Gastrocnemius medialis (tissue), 4 donors: ENCODE results near the gene PTPRN2. TPM values are rescaled to one million over a fixed set of nuclear protein-coding genes. Genes with fewer than 3 reads are reported as not detected.

ENCODE experiments used
- ATAC-seq, 2 donors: fragments of 150-250 bp; one replicate each; pipeline ENCODE4 v1.9.1; 2016
- DNase-seq, 2 donors: peaks; one replicate each; pipeline ENCODE4 v3.0.0-alpha.2; 2019
- H3K27ac ChIP-seq, 4 donors: fragments of 200-600 bp; sonication (generic); 1 replicate in 1 of 4; 2 replicates in 3 of 4; pipeline ENCODE4 v1.5.1; 2016 to 2018; ENCODE audit warnings: mild to moderate bottlenecking in 2 of 4, moderate library complexity in 1 of 4
- H3K27me3 ChIP-seq, 3 donors: fragments of 200-600 bp; sonication (generic) in 2 of 3; 1 replicate in 1 of 3; 2 replicates in 2 of 3; pipeline versions ENCODE4 v1.5.1 to v1.6.0; 2016 to 2019; ENCODE audit warnings: mild to moderate bottlenecking in 1 of 3, moderate library complexity in 1 of 3
- H3K36me3 ChIP-seq, 2 donors: fragments of 200-600 bp; sonication (generic) in 1 of 2; one replicate each; pipeline ENCODE4 v1.5.1; 2017 to 2018
- H3K4me1 ChIP-seq, 2 donors: fragments of 200-600 bp; sonication (generic) in 1 of 2; one replicate each; pipeline ENCODE4 v1.5.1; 2016 to 2017; ENCODE audit warnings: mild to moderate bottlenecking in 2 of 2
- H3K4me3 ChIP-seq, 4 donors: fragments of 200-600 bp; sonication (generic) in 3 of 4; 1 replicate in 1 of 4; 2 replicates in 3 of 4; pipeline ENCODE4 v1.5.1; 2016 to 2019; ENCODE audit warnings: mild to moderate bottlenecking in 2 of 4
- H3K9me3 ChIP-seq, 3 donors: fragments of 200-600 bp; sonication (generic) in 2 of 3; 1 replicate in 1 of 3; 2 replicates in 2 of 3; pipeline ENCODE4 v1.5.1; 2016 to 2019
- POLR2A ChIP-seq, 2 donors: fragments of 450-650 bp; IDR thresholded peaks; one replicate each; pipeline ENCODE4 v1.6.1; 2017; ENCODE audit warnings: antibody characterized with exemption in 2 of 2, mild to moderate bottlenecking in 2 of 2, moderate library complexity in 2 of 2
- in situ Hi-C, 4 donors: fragments of 200-750 bp; cut with MboI; loops; one replicate each; pipeline versions ENCODE4 v1.15.0 to v1.8.0; 2017; ENCODE audit warnings: low sequenced_read_pairs in 4 of 4
- intact Hi-C: fragments of 100-400 bp; cut with DNase I; formaldehyde crosslinking; loops from one replicate; pipeline ENCODE4 v1.15.1; 2023; ENCODE audit warnings: low total_unique reads
- total RNA-seq, 4 donors: library from RNA; depleted of rRNA; stranded (reverse); fragments of >200 nt; gene quantifications; one replicate each; pipeline versions ENCODE4 v1.1.0 to v1.2.3, GENCODE V29; 2016
- TF ChIP-seq, protein P1 (sequence below), 5 experiments: fragments of 450-650 bp in 3 of 5; fragments of 200-600 bp in 2 of 5; sonication (generic) in 2 of 5; IDR thresholded peaks in 4 of 5; conservative IDR thresholded peaks in 1 of 5; 1 replicate in 4 of 5; 2 replicates in 1 of 5; pipeline ENCODE4 v1.5.1; 2016 to 2019; ENCODE audit warnings: antibody characterized with exemption in 5 of 5, mild to moderate bottlenecking in 3 of 5, moderate library complexity in 3 of 5

The PTPRN2 gene
- total RNA-seq, 4 donors from 2014 or later, result 0.66 to 0.85 (median 0.81) TPM

- no peaks in the 10 kb centered on the region for H3K9me3 ChIP-seq
- H3K27ac ChIP-seq, result no peak overlapping the region
- no peaks in the 10 kb centered on the region for H3K36me3 ChIP-seq
- TF ChIP-seq, protein P1, sequence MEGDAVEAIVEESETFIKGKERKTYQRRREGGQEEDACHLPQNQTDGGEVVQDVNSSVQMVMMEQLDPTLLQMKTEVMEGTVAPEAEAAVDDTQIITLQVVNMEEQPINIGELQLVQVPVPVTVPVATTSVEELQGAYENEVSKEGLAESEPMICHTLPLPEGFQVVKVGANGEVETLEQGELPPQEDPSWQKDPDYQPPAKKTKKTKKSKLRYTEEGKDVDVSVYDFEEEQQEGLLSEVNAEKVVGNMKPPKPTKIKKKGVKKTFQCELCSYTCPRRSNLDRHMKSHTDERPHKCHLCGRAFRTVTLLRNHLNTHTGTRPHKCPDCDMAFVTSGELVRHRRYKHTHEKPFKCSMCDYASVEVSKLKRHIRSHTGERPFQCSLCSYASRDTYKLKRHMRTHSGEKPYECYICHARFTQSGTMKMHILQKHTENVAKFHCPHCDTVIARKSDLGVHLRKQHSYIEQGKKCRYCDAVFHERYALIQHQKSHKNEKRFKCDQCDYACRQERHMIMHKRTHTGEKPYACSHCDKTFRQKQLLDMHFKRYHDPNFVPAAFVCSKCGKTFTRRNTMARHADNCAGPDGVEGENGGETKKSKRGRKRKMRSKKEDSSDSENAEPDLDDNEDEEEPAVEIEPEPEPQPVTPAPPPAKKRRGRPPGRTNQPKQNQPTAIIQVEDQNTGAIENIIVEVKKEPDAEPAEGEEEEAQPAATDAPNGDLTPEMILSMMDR (IDR thresholded peaks at IDR 0.05 in 4 of 5, conservative IDR thresholded peaks at IDR 0.05 in 1 of 5), result no peak
- TF ChIP-seq POLR2A (IDR thresholded peaks at IDR 0.05), result no peak
- ATAC-seq, result no peak
- peaks cover 0 to 16% (median 0%) of the 10 kb centered on the region in 3 donors for H3K27me3 ChIP-seq
- DNase-seq, result no peak
- H3K4me1 ChIP-seq, result no peaks in the 10 kb centered on the region
- in situ Hi-C loops (no loop called here), intact Hi-C loops (no loop called here)
- H3K4me3 ChIP-seq, result no peak overlapping the region
Observed at GRCh38 chr7:157514746-157515145, 1072.9 kb downstream of the PTPRN2 start.

DNA sequence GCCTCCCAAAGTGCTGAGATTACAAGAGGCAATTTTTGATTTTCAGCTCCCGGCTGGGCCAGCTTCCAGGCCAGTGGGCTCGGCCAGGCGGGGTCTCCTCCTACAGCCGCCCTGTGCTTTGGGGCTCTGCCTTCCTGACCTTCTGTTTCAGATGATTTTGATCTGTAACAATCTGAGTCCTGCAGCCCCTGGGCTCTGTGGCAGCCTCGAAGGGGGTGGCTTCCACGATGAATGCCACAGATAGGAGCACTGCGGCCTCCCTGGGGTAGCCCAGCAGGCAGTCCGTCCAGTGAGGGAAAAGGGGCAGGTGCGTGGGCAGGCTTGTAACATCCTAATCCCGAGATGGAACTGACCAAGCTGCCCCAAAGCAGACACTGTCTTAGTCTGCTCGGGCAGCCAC is 1073.3 kb downstream of the PTPRN2 start:
- Histone ChIP-seq H3K27ac (no peak overlapping the region), H3K27me3 (peaks cover 0 to 16% (median 0%) of the 10 kb centered on the region in 3 donors), H3K9me3 (no peaks in the 10 kb centered on the region), H3K36me3 (no peaks in the 10 kb centered on the region), H3K4me3 (no peak overlapping the region), H3K4me1 (no peaks in the 10 kb centered on the region)
- DNase-seq (no peak), ATAC-seq (no peak)
- no peak for TF ChIP-seq POLR2A (IDR thresholded peaks at IDR 0.05)
- intact Hi-C loops (no loop called here), in situ Hi-C loops (no loop called here)

GRCh38 chr7:157513682-157514081 is 1073.9 kb downstream of the PTPRN2 start:
- Histone ChIP-seq H3K4me1 (no peaks in the 10 kb centered on the region), H3K27ac (no peak overlapping the region), H3K36me3 (no peaks in the 10 kb centered on the region), H3K9me3 (no peaks in the 10 kb centered on the region), H3K4me3 (no peak overlapping the region), H3K27me3 (peaks cover 0 to 16% (median 0%) of the 10 kb centered on the region in 3 donors)
- intact Hi-C loops (no loop called here), in situ Hi-C loops (no loop called here)
- DNase-seq, result no peak
- TF ChIP-seq, protein P1 (IDR thresholded peaks at IDR 0.05 in 4 of 5, conservative IDR thresholded peaks at IDR 0.05 in 1 of 5), result no peak
- no peak for TF ChIP-seq POLR2A (IDR thresholded peaks at IDR 0.05)
- no peak for ATAC-seq

DNA sequence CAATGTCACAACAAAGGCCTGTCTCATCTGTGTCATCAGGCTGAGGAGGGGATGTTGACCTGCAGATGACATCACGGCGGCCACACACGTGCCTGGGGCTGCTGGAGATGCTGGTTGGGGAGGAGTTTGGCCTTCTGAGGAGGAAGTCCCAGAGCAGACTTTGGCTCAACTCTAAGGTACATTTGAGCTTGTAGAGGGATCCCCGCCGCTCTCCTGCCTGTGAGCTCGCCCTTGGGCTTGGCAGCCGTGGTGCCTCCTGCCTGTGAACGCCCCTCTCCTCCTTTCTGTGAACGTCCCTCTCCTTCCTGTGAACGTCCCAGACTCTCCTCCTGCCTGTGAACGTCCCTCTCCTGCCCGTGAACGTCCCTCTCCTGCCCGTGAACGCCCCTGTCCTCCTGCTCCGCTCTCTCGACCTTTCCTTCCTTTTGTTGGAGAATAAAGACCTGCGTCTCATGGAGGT is 1074.4 kb downstream of the PTPRN2 start:
- Histone ChIP-seq H3K27ac (no peak overlapping the region), H3K27me3 (peaks cover 0 to 16% (median 0%) of the 10 kb centered on the region in 3 donors), H3K9me3 (no peaks in the 10 kb centered on the region), H3K36me3 (no peaks in the 10 kb centered on the region), H3K4me1 (no peaks in the 10 kb centered on the region), H3K4me3 (no peak overlapping the region)
- ATAC-seq (no peak), DNase-seq (no peak)
- intact Hi-C loops, result no loop called here
- in situ Hi-C loops, result no loop called here
- TF ChIP-seq, protein P1 (IDR thresholded peaks at IDR 0.05 in 4 of 5, conservative IDR thresholded peaks at IDR 0.05 in 1 of 5), result no peak
- no peak for TF ChIP-seq POLR2A (IDR thresholded peaks at IDR 0.05)

DNA sequence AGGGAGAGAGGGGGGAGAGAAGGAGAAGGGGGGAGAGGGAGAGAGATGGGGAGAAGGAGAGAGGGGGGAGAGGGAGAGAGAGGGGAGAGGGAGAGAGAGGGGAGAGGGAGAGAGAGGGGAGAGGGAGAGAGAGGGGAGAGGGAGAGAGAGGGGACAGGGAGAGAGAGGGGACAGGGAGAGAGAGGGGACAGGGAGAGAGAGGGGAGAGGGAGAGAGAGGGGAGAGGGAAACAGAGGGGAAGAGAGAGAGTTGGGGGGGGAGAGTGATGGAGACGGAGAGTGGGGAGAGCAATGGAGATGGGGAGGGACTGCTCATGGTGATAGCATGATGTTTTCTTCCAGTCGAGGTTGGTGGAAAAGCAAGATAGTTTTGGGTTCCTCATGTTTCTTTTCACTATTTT is 1078.4 kb downstream of the PTPRN2 start:
- DNase-seq, result no peak
- intact Hi-C loops, result no loop called here
- no peak overlapping the region for H3K27ac ChIP-seq
- H3K27me3 ChIP-seq, result peaks cover 0 to 13% (median 0%) of the 10 kb centered on the region in 3 donors
- in situ Hi-C loops, result no loop called here
- H3K36me3 ChIP-seq, result no peaks in the 10 kb centered on the region
- TF ChIP-seq, protein P1 (IDR thresholded peaks at IDR 0.05 in 4 of 5, conservative IDR thresholded peaks at IDR 0.05 in 1 of 5), result no peak
- no peak for TF ChIP-seq POLR2A (IDR thresholded peaks at IDR 0.05)
- no peak overlapping the region for H3K4me3 ChIP-seq
- no peaks in the 10 kb centered on the region for H3K9me3 ChIP-seq
- H3K4me1 ChIP-seq, result no peaks in the 10 kb centered on the region
- ATAC-seq, result no peak
